SK-N-SH treated with all-trans-retinoic acid at 6 μM for 48 hours (cell line): Measurements from ENCODE around the gene KIRREL3.
A peak's percentile ranks its signal among the peaks of the same experiment; 100 is the strongest.

Experiments
- ATAC-seq: fragments of 200-7000 bp; cut with Tn5 transposase; 3 replicates; pipeline ENCODE4 v1.9.1; 2020; ENCODE audit warnings: mild to moderate bottlenecking, moderate library complexity
- ARNTL ChIP-seq: fragments of 450-650 bp; formaldehyde crosslinking; IDR thresholded peaks from 2 replicates; pipeline ENCODE4 v1.5.0; 2020; ENCODE audit warnings: low read depth, mild to moderate bottlenecking, moderate library complexity, borderline replicate concordance
- BACH2 ChIP-seq: fragments of 250-450 bp; sonication (Bioruptor Pico); IDR thresholded peaks from 2 replicates; pipeline ENCODE4 v1.9.0; 2021; ENCODE audit warnings: mild to moderate bottlenecking, borderline replicate concordance
- CREB5 ChIP-seq: fragments of 250-450 bp; sonication (Bioruptor Pico); IDR thresholded peaks from 2 replicates; pipeline ENCODE4 v1.5.1; 2020; ENCODE audit warnings: low read depth, mild to moderate bottlenecking, moderate library complexity
- CSDC2 ChIP-seq: fragments of 250-450 bp; sonication (Bioruptor Pico); IDR thresholded peaks from 2 replicates; pipeline ENCODE4 v1.5.0; 2020; ENCODE audit warnings: mild to moderate bottlenecking, moderate library complexity
- CSRNP3 ChIP-seq: fragments of 250-450 bp; sonication (Bioruptor Pico); IDR thresholded peaks from 2 replicates; pipeline ENCODE4 v1.5.1; 2021; ENCODE audit warnings: mild to moderate bottlenecking, moderate library complexity
- ESRRG ChIP-seq: fragments of 250-450 bp; sonication (Bioruptor Pico); IDR thresholded peaks from 2 replicates; pipeline ENCODE4 v1.6.1; 2021; ENCODE audit warnings: mild to moderate bottlenecking
- GLIS3 ChIP-seq: fragments of 250-450 bp; sonication (Bioruptor Pico); IDR thresholded peaks from 2 replicates; pipeline ENCODE4 v1.5.0; 2020; ENCODE audit warnings: mild to moderate bottlenecking, moderate library complexity
- ISL1 ChIP-seq: fragments of 250-450 bp; sonication (Bioruptor Pico); IDR thresholded peaks from 2 replicates; pipeline ENCODE4 v2.1.2; 2022; ENCODE audit warnings: mild to moderate bottlenecking, moderate library complexity
- OSR1 ChIP-seq: fragments of 250-450 bp; sonication (Bioruptor Pico); IDR thresholded peaks from 2 replicates; pipeline ENCODE4 v1.8.0; 2022; ENCODE audit warnings: moderate library complexity, mild to moderate bottlenecking, inconsistent platforms
- PATZ1 ChIP-seq: fragments of 250-450 bp; sonication (Bioruptor Pico); IDR thresholded peaks from 2 replicates; pipeline ENCODE4 v1.8.0; 2020; ENCODE audit warnings: mild to moderate bottlenecking, moderate library complexity, borderline replicate concordance
- POU6F1 ChIP-seq: fragments of 250-450 bp; sonication (Bioruptor Pico); IDR thresholded peaks from 2 replicates; pipeline ENCODE4 v1.8.0; 2021; ENCODE audit warnings: low read depth, mild to moderate bottlenecking, moderate library complexity, borderline replicate concordance
- PPARA ChIP-seq: fragments of 250-450 bp; sonication (Bioruptor Pico); IDR thresholded peaks from 2 replicates; pipeline ENCODE4 v1.5.0; 2020; ENCODE audit warnings: mild to moderate bottlenecking, borderline replicate concordance
- RARB ChIP-seq: fragments of 250-450 bp; sonication (Bioruptor Pico); IDR thresholded peaks from 2 replicates; pipeline ENCODE4 v1.8.0; 2021; ENCODE audit warnings: mild to moderate bottlenecking, moderate library complexity
- SNAI2 ChIP-seq: fragments of 250-450 bp; sonication (Bioruptor Pico); IDR thresholded peaks from 2 replicates; pipeline ENCODE4 v1.5.0; 2020; ENCODE audit warnings: mild to moderate bottlenecking, moderate library complexity
- TCF4 ChIP-seq: fragments of 250-450 bp; sonication (Bioruptor Pico); IDR thresholded peaks from 2 replicates; pipeline ENCODE4 v1.8.0; 2021; ENCODE audit warnings: mild to moderate bottlenecking, moderate library complexity, borderline replicate concordance
- TOX ChIP-seq: fragments of 250-450 bp; sonication (Bioruptor Pico); IDR thresholded peaks from 2 replicates; pipeline ENCODE4 v1.8.0; 2021; ENCODE audit warnings: mild to moderate bottlenecking, moderate library complexity, borderline replicate concordance
- TSHZ2 ChIP-seq: fragments of 250-450 bp; sonication (Bioruptor Pico); IDR thresholded peaks from 2 replicates; pipeline ENCODE4 v1.5.0; 2020; ENCODE audit warnings: mild to moderate bottlenecking, moderate library complexity
- ZFP30 ChIP-seq: fragments of 450-650 bp; formaldehyde crosslinking; IDR thresholded peaks from 2 replicates; pipeline ENCODE4 v1.5.0; 2022; ENCODE audit warnings: mild to moderate bottlenecking, moderate library complexity
- ZNF70 ChIP-seq: fragments of 450-650 bp; formaldehyde crosslinking; IDR thresholded peaks from 2 replicates; pipeline ENCODE4 v1.5.0; 2020; ENCODE audit warnings: mild to moderate bottlenecking, moderate library complexity
- ZNF8 ChIP-seq: fragments of 450-650 bp; formaldehyde crosslinking; IDR thresholded peaks from 2 replicates; pipeline ENCODE4 v1.5.0; 2020; ENCODE audit warnings: mild to moderate bottlenecking, moderate library complexity

Gene KIRREL3

GRCh38 chr11:126506789-126507188, 493.8 kb downstream of the KIRREL3 start:
- no peak for TF ChIP-seq OSR1
- no peak for TF ChIP-seq CSDC2 (CRISPR knock-in tag)
- no peak for TF ChIP-seq CREB5 (CRISPR knock-in tag)
- no peak for TF ChIP-seq ZNF70 (CRISPR knock-in tag)
- TF ChIP-seq ZNF8 (CRISPR knock-in tag): peak; percentile 96
- no peak for TF ChIP-seq ARNTL (CRISPR knock-in tag)
- no peak for TF ChIP-seq ESRRG
- no peak for TF ChIP-seq PATZ1 (CRISPR knock-in tag)
- ATAC-seq: no peak

GRCh38 chr11:126502982-126503381, 497.6 kb downstream of the KIRREL3 start:
- TF ChIP-seq ZNF70 (CRISPR knock-in tag): no peak
- no peak for TF ChIP-seq ZFP30 (CRISPR knock-in tag)
- no peak for TF ChIP-seq SNAI2 (CRISPR knock-in tag)
- TF ChIP-seq ZNF8 (CRISPR knock-in tag): no peak
- no peak for TF ChIP-seq CREB5 (CRISPR knock-in tag)
- no peak for TF ChIP-seq CSRNP3 (CRISPR knock-in tag)
- TF ChIP-seq PATZ1 (CRISPR knock-in tag): no peak
- no peak for TF ChIP-seq PPARA (CRISPR knock-in tag)
- TF ChIP-seq GLIS3 (CRISPR knock-in tag): no peak
- no peak for TF ChIP-seq ESRRG
- no peak for TF ChIP-seq ARNTL (CRISPR knock-in tag)
- no peak for TF ChIP-seq TCF4 (CRISPR knock-in tag)
- TF ChIP-seq BACH2 (CRISPR knock-in tag): no peak
- no peak for TF ChIP-seq ISL1 (CRISPR knock-in tag)
- no peak for TF ChIP-seq TOX (CRISPR knock-in tag)
- TF ChIP-seq CSDC2 (CRISPR knock-in tag): no peak
- TF ChIP-seq RARB (CRISPR knock-in tag): no peak
- TF ChIP-seq TSHZ2 (CRISPR knock-in tag): no peak
- TF ChIP-seq OSR1: no peak
- TF ChIP-seq POU6F1: no peak
- TF ChIP-seq, all 23 proteins: peak for 0
- no peak for ATAC-seq
